Breast epithelium (tissue), 3 donors: ENCODE results near the gene KRTAP1-4.

Experiments used
- CTCF ChIP-seq, 3 donors: fragments of 450-650 bp; IDR thresholded peaks; one replicate each; pipeline ENCODE4 v1.5.1; 2016 to 2017; ENCODE audit warnings: antibody characterized with exemption in 3 of 3, mild to moderate bottlenecking in 3 of 3, moderate library complexity in 3 of 3
- POLR2A ChIP-seq: fragments of 450-650 bp; IDR thresholded peaks from one replicate; pipeline ENCODE4 v1.6.1; 2016; ENCODE audit warnings: antibody characterized with exemption, mild to moderate bottlenecking, moderate library complexity
- POLR2AphosphoS5 ChIP-seq, 3 donors: sonication (generic); formaldehyde crosslinking; IDR thresholded peaks; one replicate each; pipeline ENCODE4 v1.6.1; 2017; ENCODE audit warnings: antibody characterized with exemption in 3 of 3

DNA sequence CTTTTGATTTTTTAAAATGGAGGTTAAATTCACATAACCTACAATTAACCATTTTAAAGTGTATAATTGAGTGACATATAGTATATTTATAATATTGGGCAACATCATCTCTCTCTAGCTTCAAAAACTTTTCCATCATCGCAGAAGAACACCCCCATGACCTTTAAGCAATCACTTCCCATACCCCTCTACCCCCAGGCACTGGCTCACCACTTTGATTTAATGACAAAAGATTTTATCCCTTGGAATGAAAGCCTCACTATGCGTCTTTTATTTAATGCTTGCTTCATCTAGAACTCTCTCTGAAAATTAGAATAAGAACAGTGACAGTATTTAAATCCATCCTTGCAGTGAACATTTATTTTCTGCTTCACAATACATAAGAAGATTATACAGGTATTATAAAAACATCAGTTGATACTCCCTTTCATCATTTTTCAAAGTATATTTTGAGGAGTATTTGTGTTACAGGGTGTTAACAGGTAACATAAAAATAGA is 7.9 kb upstream of the KRTAP1-4 start:
- TF ChIP-seq POLR2AphosphoS5 (IDR thresholded peaks at IDR 0.05) (no peak), CTCF (IDR thresholded peaks at IDR 0.05) (no peak), POLR2A (no peak)
